Measurements from ENCODE around the gene STRIP1. TPM values are rescaled to one million over a fixed set of nuclear protein-coding genes. Genes with fewer than 3 reads are reported as not detected.

Gene STRIP1
- total and polyA plus RNA-seq, 2 donors (not counting 1 experiment from before 2014, with no cell fraction given) = 17.2 to 43.8 TPM

DNA sequence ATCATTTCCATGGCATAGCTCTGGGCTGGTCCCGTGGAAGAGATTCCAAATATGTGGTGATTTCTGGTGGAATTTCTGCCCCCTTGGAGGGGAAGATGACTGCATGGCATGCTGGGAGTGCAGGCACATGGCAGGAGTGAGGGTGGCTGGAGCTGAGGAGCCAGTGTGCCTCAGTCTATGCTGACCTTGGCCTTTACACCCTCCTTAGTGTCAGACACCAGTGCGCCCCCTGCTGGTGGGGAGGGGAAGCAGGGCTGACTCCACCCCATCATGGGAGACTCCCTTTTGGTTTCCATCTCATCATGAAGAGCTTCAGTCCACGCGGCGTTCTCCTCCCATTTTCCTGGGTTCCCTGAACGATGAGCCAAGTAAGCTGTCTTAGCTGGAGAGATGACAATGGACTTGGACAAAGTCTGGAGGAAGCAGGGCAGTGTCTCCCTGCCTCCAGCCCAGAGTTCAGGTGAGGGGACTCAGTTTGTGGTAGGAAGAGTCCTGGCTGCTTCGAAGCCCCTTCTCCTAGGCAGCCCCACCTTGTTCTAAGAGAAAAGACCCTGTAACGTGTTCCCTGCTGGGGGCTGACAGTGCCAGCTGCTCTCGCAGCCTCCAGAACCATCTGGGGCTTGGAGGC, 25.7 kb downstream of the STRIP1 start:
- no peak overlapping the region for H3K4me3 ChIP-seq (replicated peaks in 1 of 4; ENCODE audit: control extremely low read depth in 1 of 4, insufficient read depth in 1 of 4, low read depth in 3 of 4, low read length in 4 of 4)
- H2AFZ ChIP-seq (ENCODE audit: low read length) = no peak overlapping the region
- H3K4me2 ChIP-seq (ENCODE audit: extremely low read depth, insufficient read depth, low read length) = no peak overlapping the region
- DNase-seq (ENCODE audit: low read depth in 2 of 2) = peak in 1 of 2 donors; percentile 9
- no peaks in the 10 kb centered on the region for H3K9me3 ChIP-seq (ENCODE audit: control insufficient read depth, insufficient read depth, low read depth, low read length)
- H3K4me1 ChIP-seq (ENCODE audit: control insufficient read depth, extremely low read depth, insufficient read depth, low read length) = peaks cover 26% of the 10 kb centered on the region
- no peak overlapping the region for H3K9ac ChIP-seq (ENCODE audit: insufficient read depth, low read length)
- H4K20me1 ChIP-seq (ENCODE audit: control insufficient read depth, extremely low read depth, insufficient read depth, low read length) = no peaks in the 10 kb centered on the region
- no peak overlapping the region for H3K27ac ChIP-seq (ENCODE audit: insufficient read depth, low read length)
- H3K79me2 ChIP-seq (ENCODE audit: control insufficient read depth, insufficient read depth, low read length) = no peaks in the 10 kb centered on the region
- H3K36me3 ChIP-seq (ENCODE audit: control insufficient read depth, insufficient read depth, low read length) = no peaks in the 10 kb centered on the region
- no peaks in the 10 kb centered on the region for H3K27me3 ChIP-seq (ENCODE audit: control insufficient read depth, insufficient read depth, low read length)
- TF ChIP-seq EZH2 (IDR thresholded peaks at IDR 0.05; ENCODE audit: low read length, missing control alignments) = no peak
- TF ChIP-seq, protein P1, sequence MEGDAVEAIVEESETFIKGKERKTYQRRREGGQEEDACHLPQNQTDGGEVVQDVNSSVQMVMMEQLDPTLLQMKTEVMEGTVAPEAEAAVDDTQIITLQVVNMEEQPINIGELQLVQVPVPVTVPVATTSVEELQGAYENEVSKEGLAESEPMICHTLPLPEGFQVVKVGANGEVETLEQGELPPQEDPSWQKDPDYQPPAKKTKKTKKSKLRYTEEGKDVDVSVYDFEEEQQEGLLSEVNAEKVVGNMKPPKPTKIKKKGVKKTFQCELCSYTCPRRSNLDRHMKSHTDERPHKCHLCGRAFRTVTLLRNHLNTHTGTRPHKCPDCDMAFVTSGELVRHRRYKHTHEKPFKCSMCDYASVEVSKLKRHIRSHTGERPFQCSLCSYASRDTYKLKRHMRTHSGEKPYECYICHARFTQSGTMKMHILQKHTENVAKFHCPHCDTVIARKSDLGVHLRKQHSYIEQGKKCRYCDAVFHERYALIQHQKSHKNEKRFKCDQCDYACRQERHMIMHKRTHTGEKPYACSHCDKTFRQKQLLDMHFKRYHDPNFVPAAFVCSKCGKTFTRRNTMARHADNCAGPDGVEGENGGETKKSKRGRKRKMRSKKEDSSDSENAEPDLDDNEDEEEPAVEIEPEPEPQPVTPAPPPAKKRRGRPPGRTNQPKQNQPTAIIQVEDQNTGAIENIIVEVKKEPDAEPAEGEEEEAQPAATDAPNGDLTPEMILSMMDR (conservative IDR thresholded peaks at IDR 0.05 in 1 of 2, IDR thresholded peaks at IDR 0.05 in 1 of 2; ENCODE audit: low read depth in 1 of 2, low read length in 2 of 2) = peak; percentile 54 to 73

DNA sequence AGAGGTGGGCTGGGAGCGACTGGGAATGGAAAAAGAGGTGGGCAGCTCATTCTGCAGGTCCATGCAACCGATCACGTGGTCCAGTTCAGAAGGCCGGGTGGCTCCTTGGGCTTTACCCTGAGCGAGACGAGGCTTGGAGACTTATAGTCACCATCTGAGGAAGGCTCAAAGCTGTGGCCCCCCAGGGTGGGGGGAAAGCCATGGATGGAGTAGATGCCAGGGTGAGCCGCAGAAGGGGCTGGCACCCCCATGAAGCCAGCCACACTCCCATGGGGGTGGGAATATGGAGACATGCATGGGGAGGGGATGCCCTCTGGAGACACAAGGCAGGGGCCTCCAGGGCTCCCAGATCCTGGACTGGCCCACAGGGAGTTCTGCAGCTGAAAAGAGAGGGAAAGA, 26.2 kb downstream of the STRIP1 start:
- H3K27me3 ChIP-seq (ENCODE audit: control insufficient read depth, insufficient read depth, low read length) = peaks cover 3% of the 10 kb centered on the region
- H3K9me3 ChIP-seq (ENCODE audit: control insufficient read depth, insufficient read depth, low read depth, low read length) = no peaks in the 10 kb centered on the region
- no peaks in the 10 kb centered on the region for H4K20me1 ChIP-seq (ENCODE audit: control insufficient read depth, extremely low read depth, insufficient read depth, low read length)
- no peak overlapping the region for H3K4me3 ChIP-seq (replicated peaks in 1 of 4; ENCODE audit: control extremely low read depth in 1 of 4, insufficient read depth in 1 of 4, low read depth in 3 of 4, low read length in 4 of 4)
- H3K4me1 ChIP-seq (ENCODE audit: control insufficient read depth, extremely low read depth, insufficient read depth, low read length) = peaks cover 22% of the 10 kb centered on the region
- TF ChIP-seq EZH2 (IDR thresholded peaks at IDR 0.05; ENCODE audit: low read length, missing control alignments) = no peak
- TF ChIP-seq, protein P1 (conservative IDR thresholded peaks at IDR 0.05 in 1 of 2, IDR thresholded peaks at IDR 0.05 in 1 of 2; ENCODE audit: low read depth in 1 of 2, low read length in 2 of 2) = no peak
- H3K36me3 ChIP-seq (ENCODE audit: control insufficient read depth, insufficient read depth, low read length) = no peaks in the 10 kb centered on the region
- no peak overlapping the region for H2AFZ ChIP-seq (ENCODE audit: low read length)
- DNase-seq (ENCODE audit: low read depth in 2 of 2) = no peak
- H3K4me2 ChIP-seq (ENCODE audit: extremely low read depth, insufficient read depth, low read length) = no peak overlapping the region
- no peak overlapping the region for H3K27ac ChIP-seq (ENCODE audit: insufficient read depth, low read length)
- no peaks in the 10 kb centered on the region for H3K79me2 ChIP-seq (ENCODE audit: control insufficient read depth, insufficient read depth, low read length)
- no peak overlapping the region for H3K9ac ChIP-seq (ENCODE audit: insufficient read depth, low read length)

- Histone ChIP-seq H3K4me3 (replicated peaks in 1 of 4; ENCODE audit: control extremely low read depth in 1 of 4, insufficient read depth in 1 of 4, low read depth in 3 of 4, low read length in 4 of 4) (no peak overlapping the region), H3K27ac (ENCODE audit: insufficient read depth, low read length) (no peak overlapping the region), H3K9me3 (ENCODE audit: control insufficient read depth, insufficient read depth, low read depth, low read length) (no peaks in the 10 kb centered on the region), H3K36me3 (ENCODE audit: control insufficient read depth, insufficient read depth, low read length) (no peaks in the 10 kb centered on the region), H3K9ac (ENCODE audit: insufficient read depth, low read length) (no peak overlapping the region), H2AFZ (ENCODE audit: low read length) (no peak overlapping the region), H3K27me3 (ENCODE audit: control insufficient read depth, insufficient read depth, low read length) (peaks cover 6% of the 10 kb centered on the region), H3K4me1 (ENCODE audit: control insufficient read depth, extremely low read depth, insufficient read depth, low read length) (peaks cover 15% of the 10 kb centered on the region), H3K79me2 (ENCODE audit: control insufficient read depth, insufficient read depth, low read length) (no peaks in the 10 kb centered on the region), H3K4me2 (ENCODE audit: extremely low read depth, insufficient read depth, low read length) (no peak overlapping the region), H4K20me1 (ENCODE audit: control insufficient read depth, extremely low read depth, insufficient read depth, low read length) (no peaks in the 10 kb centered on the region)
- TF ChIP-seq, protein P1 (conservative IDR thresholded peaks at IDR 0.05 in 1 of 2, IDR thresholded peaks at IDR 0.05 in 1 of 2; ENCODE audit: low read depth in 1 of 2, low read length in 2 of 2) = no peak
- no peak for TF ChIP-seq EZH2 (IDR thresholded peaks at IDR 0.05; ENCODE audit: low read length, missing control alignments)
- no peak for DNase-seq (ENCODE audit: low read depth in 2 of 2)
Measured at GRCh38 chr1:110061341-110061740, 26.9 kb downstream of the STRIP1 start.

Measured in fibroblast of lung (primary cell).